ENCODE measurements around the gene AFG3L2.
A peak's percentile ranks its signal among the peaks of the same experiment; 100 is the strongest.

AFG3L2 gene

DNA sequence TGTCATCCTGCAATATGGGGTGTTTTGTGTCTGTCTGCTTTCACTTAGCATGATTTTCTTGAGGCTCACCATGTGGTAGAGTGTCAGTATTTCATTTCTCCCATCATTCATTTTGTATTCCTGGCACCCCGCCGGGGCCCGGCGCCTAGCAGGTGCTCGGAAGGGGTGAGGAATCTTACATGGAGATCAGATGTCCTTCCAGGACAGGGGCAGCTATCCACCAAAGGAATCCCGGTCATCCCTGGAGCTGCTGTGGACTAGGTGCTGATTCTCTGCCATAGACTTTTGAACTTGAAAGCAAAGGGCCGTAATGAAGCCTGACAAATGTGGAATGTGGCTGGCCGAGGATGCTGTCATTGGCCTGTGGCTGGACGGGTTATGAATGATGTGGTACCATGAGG is 33.1 kb upstream of the AFG3L2 start:
- Histone ChIP-seq H3K27ac (no peak overlapping the region), H3K4me1 (ENCODE audit: control insufficient read depth in 1 of 2, insufficient read depth in 1 of 2, low read depth in 1 of 2, low read length in 1 of 2) (peaks cover 9 to 12% of the 10 kb centered on the region in 2 experiments), H3K4me3 (ENCODE audit: low read depth in 1 of 2, low read length in 1 of 2) (no peak overlapping the region), H3K36me3 (no peaks in the 10 kb centered on the region), H3K27me3 (peaks cover 51% of the 10 kb centered on the region), H3K9me3 (no peaks in the 10 kb centered on the region)
- TF ChIP-seq, protein P1, sequence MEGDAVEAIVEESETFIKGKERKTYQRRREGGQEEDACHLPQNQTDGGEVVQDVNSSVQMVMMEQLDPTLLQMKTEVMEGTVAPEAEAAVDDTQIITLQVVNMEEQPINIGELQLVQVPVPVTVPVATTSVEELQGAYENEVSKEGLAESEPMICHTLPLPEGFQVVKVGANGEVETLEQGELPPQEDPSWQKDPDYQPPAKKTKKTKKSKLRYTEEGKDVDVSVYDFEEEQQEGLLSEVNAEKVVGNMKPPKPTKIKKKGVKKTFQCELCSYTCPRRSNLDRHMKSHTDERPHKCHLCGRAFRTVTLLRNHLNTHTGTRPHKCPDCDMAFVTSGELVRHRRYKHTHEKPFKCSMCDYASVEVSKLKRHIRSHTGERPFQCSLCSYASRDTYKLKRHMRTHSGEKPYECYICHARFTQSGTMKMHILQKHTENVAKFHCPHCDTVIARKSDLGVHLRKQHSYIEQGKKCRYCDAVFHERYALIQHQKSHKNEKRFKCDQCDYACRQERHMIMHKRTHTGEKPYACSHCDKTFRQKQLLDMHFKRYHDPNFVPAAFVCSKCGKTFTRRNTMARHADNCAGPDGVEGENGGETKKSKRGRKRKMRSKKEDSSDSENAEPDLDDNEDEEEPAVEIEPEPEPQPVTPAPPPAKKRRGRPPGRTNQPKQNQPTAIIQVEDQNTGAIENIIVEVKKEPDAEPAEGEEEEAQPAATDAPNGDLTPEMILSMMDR (IDR thresholded peaks at IDR 0.05) = no peak

DNA sequence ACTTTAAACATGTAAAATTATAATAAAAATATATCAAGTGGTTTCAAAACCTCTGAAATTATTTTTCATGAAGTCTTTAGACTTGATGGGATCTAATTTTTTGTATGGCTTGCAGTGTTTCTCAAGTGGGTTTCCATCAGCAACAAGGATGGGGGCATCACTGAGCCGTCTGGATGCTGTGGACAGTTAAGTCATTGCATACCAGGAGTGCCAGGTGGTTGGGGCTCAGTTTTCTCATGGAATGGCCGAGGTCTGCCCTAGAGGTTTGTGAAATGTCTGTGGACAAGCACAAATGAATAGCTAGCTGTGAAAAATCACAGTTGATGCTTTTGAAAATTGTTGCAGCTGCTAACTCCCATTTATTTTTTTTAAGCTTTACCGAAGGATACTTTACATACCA is 32.4 kb upstream of the AFG3L2 start:
- H3K4me3 ChIP-seq (ENCODE audit: low read depth in 1 of 2, low read length in 1 of 2) = no peak overlapping the region
- peaks cover 9 to 12% of the 10 kb centered on the region in 2 experiments for H3K4me1 ChIP-seq (ENCODE audit: control insufficient read depth in 1 of 2, insufficient read depth in 1 of 2, low read depth in 1 of 2, low read length in 1 of 2)
- no peaks in the 10 kb centered on the region for H3K9me3 ChIP-seq
- no peaks in the 10 kb centered on the region for H3K36me3 ChIP-seq
- no peak overlapping the region for H3K27ac ChIP-seq
- TF ChIP-seq, protein P1 (IDR thresholded peaks at IDR 0.05) = no peak
- peaks cover 57% of the 10 kb centered on the region for H3K27me3 ChIP-seq

DNA sequence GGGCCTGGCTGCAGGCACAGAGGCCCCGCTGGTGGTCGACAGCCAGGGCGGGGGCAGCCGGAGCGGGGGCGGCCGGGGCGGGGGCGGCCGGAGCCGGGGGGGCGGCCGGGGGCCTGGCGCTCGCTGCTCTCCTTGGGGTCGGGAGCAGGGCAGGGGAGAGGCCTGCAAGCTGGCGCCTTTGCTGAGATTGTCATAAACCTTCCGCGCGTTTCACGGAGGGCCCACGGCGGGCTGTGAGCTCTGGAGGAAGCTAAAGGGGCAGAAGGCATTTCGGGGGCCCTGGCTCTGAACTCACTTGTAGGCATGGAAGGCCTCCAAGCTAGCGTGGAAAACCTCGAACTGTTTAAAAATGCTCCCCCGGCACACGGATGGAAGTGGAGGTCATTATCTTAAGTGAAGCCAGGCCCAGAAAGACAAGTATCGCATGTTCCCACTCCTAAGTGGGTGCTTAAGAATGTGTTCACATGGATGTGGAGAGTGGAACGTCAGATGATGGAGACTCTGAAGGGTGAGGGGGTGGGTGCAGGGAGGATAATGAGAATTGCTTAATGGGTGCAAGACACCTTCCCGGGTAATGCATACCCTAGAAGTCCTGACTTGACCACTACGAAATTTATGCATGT is 31.3 kb upstream of the AFG3L2 start:
- Histone ChIP-seq H3K27me3 (peaks cover 69% of the 10 kb centered on the region), H3K36me3 (no peaks in the 10 kb centered on the region), H3K4me1 (ENCODE audit: control insufficient read depth in 1 of 2, insufficient read depth in 1 of 2, low read depth in 1 of 2, low read length in 1 of 2) (peaks cover 9 to 12% of the 10 kb centered on the region in 2 experiments), H3K27ac (no peak overlapping the region), H3K4me3 (ENCODE audit: low read depth in 1 of 2, low read length in 1 of 2) (peak overlapping the region in 1 of 2 experiments; percentile 63), H3K9me3 (no peaks in the 10 kb centered on the region)
- TF ChIP-seq, protein P1 (IDR thresholded peaks at IDR 0.05) = no peak

DNA sequence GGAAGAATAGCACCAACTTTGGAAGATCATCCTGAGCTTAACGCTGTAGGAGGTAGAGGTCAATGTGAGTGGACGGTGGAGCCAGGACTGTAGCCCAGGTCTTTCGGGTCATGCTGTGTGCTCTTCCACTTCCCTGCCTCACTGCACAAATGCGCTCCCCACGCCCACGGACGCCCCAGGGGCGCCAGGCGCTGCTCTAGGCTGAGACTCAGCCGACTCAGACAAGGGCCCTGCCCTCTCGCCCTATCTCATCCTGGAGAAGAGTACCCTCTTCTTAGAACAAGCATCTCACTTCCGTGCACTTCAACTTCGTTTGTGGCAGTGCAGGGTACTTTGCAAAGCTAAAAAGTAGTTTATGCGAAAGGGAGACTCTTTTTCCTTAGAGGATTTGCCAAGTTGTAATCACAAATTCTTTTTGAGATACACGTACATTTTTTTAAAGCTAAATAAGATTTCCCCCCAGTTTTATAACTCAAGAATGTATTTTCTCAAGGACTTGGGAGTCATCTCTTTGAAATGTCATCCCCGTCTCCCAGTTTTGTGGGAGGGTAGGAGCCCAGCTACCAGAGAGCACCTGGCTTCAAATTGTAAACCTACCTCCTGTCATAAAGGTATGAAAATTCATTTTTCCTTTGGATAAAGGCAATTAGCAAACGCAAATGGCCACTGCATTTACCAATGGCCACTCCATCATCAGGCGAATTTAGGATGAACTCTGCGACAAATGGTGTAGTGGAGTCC is 29.5 kb upstream of the AFG3L2 start:
- Histone ChIP-seq H3K27ac (no peak overlapping the region), H3K4me3 (ENCODE audit: low read depth in 1 of 2, low read length in 1 of 2) (no peak overlapping the region), H3K9me3 (no peaks in the 10 kb centered on the region), H3K36me3 (no peaks in the 10 kb centered on the region), H3K4me1 (ENCODE audit: control insufficient read depth in 1 of 2, insufficient read depth in 1 of 2, low read depth in 1 of 2, low read length in 1 of 2) (peaks cover 9 to 14% of the 10 kb centered on the region in 2 experiments), H3K27me3 (peaks cover 71% of the 10 kb centered on the region)
- TF ChIP-seq, protein P1 (IDR thresholded peaks at IDR 0.05) = no peak

DNA sequence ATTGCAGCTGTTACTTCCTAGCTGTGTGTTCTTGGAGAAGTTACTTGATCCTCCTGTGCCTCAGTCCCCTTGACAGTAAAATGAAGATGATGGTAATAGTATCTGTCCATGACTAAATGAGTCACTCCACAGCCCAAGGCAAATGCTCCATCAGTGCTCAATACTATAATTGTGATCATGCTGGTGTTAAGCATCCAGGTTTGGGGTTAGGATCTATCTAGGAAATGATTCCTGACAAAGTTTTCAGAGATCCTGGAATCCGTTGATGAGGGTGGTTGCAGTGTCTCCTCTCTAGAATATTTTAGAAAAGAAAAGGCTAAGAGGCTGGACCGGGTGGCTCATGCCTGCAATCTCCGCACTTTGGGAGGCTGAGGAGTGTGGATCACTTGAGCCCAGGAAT is 28.0 kb upstream of the AFG3L2 start:
- H3K27me3 ChIP-seq = peaks cover 73% of the 10 kb centered on the region
- H3K36me3 ChIP-seq = no peaks in the 10 kb centered on the region
- no peak overlapping the region for H3K27ac ChIP-seq
- peaks cover 9 to 14% of the 10 kb centered on the region in 2 experiments for H3K4me1 ChIP-seq (ENCODE audit: control insufficient read depth in 1 of 2, insufficient read depth in 1 of 2, low read depth in 1 of 2, low read length in 1 of 2)
- no peak overlapping the region for H3K4me3 ChIP-seq (ENCODE audit: low read depth in 1 of 2, low read length in 1 of 2)
- TF ChIP-seq, protein P1 (IDR thresholded peaks at IDR 0.05) = no peak
- H3K9me3 ChIP-seq = no peaks in the 10 kb centered on the region
